ENCODE measurements around the gene APOBEC3B. TPM values are rescaled to one million over a fixed set of nuclear protein-coding genes. Genes with fewer than 3 reads are reported as not detected.
A peak's percentile ranks its signal among the peaks of the same experiment; 100 is the strongest.
"Not testable (repeated sequence)": the region's sequence is repeated elsewhere in the genome, so short reads cannot be mapped to it uniquely, and the experiment has no call there.

The APOBEC3B gene
- total and polyA plus RNA-seq, 12 donors, result 0.32 to 8.1 (median 1.5) TPM; not detected in 1

- intact Hi-C loops (cut with DNase I), result loop anchor here (5.0 to 10.0 kb wide), 4 partner anchors 136 to 312 kb away; partner anchors contain the start of gene RPL3 (in 1 of the 2)
- Histone ChIP-seq H3K9me3 (replicated peaks in 1 of 3) (no peaks in the 10 kb centered on the region), H3K4me3 (no peak overlapping the region), H3K27ac (no peak overlapping the region), H3K4me1 (replicated peaks in 1 of 2) (peaks cover 0 to 7% of the 10 kb centered on the region in 2 donors), H3K36me3 (replicated peaks in 1 of 2) (no peaks in the 10 kb centered on the region), H3K27me3 (no peaks in the 10 kb centered on the region)
- 11 to 25% (median 15%) methylated on average over 7 of the region's 7 CpGs for WGBS, 4 donors
- peak; percentile 70 to 88 (median 87) for DNase-seq
- TF ChIP-seq POLR2A (IDR thresholded peaks at IDR 0.05), result no peak
- peak; percentile 71 to 91 (median 82) for TF ChIP-seq CTCF (IDR thresholded peaks at IDR 0.05)
Measured at GRCh38 chr22:39003165-39003638, 21.1 kb downstream of the APOBEC3B start.

GRCh38 chr22:39007177-39007576, 25.0 kb downstream of the APOBEC3B start:
- Histone ChIP-seq H3K9me3 (replicated peaks in 1 of 3) (no peaks in the 10 kb centered on the region), H3K36me3 (replicated peaks in 1 of 2) (no peaks in the 10 kb centered on the region), H3K27ac (no peak overlapping the region), H3K4me3 (no peak overlapping the region), H3K27me3 (no peaks in the 10 kb centered on the region), H3K4me1 (replicated peaks in 1 of 2) (peaks cover 0 to 7% of the 10 kb centered on the region in 2 donors)
- WGBS, 4 donors, result 94 to 96% (median 95%) methylated on average over 5 of the region's 5 CpGs
- intact Hi-C loops (cut with DNase I), result loop anchor here (5.0 to 10.0 kb wide), 5 partner anchors 110 to 308 kb away; partner anchors contain the start of gene RPL3 (in 1 of the 2)
- no peak for TF ChIP-seq CTCF (IDR thresholded peaks at IDR 0.05)
- TF ChIP-seq POLR2A (IDR thresholded peaks at IDR 0.05), result no peak
- DNase-seq, result peak in 1 of 7 donors; percentile 8

GRCh38 chr22:39008271-39008850, 26.2 kb downstream of the APOBEC3B start:
- not testable (repeated sequence) for H3K9me3 ChIP-seq (replicated peaks in 1 of 3); H3K27ac ChIP-seq; H3K36me3 ChIP-seq (replicated peaks in 1 of 2); H3K4me1 ChIP-seq (replicated peaks in 1 of 2); H3K27me3 ChIP-seq; H3K4me3 ChIP-seq
- 81 to 86% (median 81%) methylated on average over 8 of the region's 8 CpGs for WGBS, 4 donors
- intact Hi-C loops (cut with DNase I), result loop anchor here (5.0 to 10.0 kb wide), 5 partner anchors 109 to 306 kb away; partner anchors contain the start of gene RPL3 (in 1 of the 2)
- DNase-seq, result peak in 1 of 7 donors; percentile 12

GRCh38 chr22:39010946-39011345, 28.8 kb downstream of the APOBEC3B start:
- H3K4me1 ChIP-seq (replicated peaks in 1 of 2), result peaks cover 10 to 15% of the 10 kb centered on the region in 2 donors
- no peak overlapping the region for H3K27ac ChIP-seq
- intact Hi-C loops (cut with DNase I), result loop anchor here in 1 of 2 donors (10.0 kb wide), 1 partner anchor 124 kb away; no protein-coding TSS in a partner anchor
- peak in 1 of 7 donors; percentile 12 for DNase-seq
- no peaks in the 10 kb centered on the region for H3K9me3 ChIP-seq (replicated peaks in 1 of 3)
- no peaks in the 10 kb centered on the region for H3K36me3 ChIP-seq (replicated peaks in 1 of 2)
- WGBS, 4 donors, result 81 to 82% (median 81%) methylated on average over 15 of the region's 15 CpGs
- no peaks in the 10 kb centered on the region for H3K27me3 ChIP-seq
- TF ChIP-seq POLR2A (IDR thresholded peaks at IDR 0.05) (no peak), CTCF (IDR thresholded peaks at IDR 0.05) (no peak)
- no peak overlapping the region for H3K4me3 ChIP-seq
